ENCODE measurements around the gene CUEDC2.

DNA sequence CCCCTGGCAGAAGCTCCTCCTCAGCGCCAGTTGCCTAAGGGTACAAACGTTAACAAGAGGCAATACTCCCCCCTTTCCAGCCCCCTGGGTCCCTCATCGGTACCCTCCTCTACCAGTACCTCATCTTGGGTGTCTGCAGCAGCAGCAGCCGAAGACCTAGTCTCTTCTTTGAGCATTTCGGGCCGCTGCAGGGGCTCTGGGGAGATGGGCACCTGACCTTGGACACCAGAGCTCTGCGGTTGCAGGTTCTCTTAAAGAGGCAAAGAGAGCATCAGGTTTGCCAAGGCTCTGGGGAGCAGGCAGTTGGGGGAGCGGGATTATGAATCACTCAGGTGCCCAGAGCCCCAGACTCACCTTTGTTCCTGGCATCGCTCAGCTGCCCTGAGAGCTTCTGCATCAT is 8.2 kb downstream of the CUEDC2 start:
- TF ChIP-seq EZH2phosphoT487 (IDR thresholded peaks at IDR 0.05; ENCODE audit: low read depth, severe bottlenecking, unreplicated experiment) (no peak), EZH2 (IDR thresholded peaks at IDR 0.05; ENCODE audit: borderline replicate concordance) (no peak)

Data from hepatocyte (in vitro differentiated cells).